ENCODE results near the gene CYP46A1.
A peak's percentile ranks its signal among the peaks of the same experiment; 100 is the strongest.

Gene CYP46A1

GRCh38 chr14:99679996-99680395, 4.1 kb upstream of the CYP46A1 start:
- TF ChIP-seq CTCF (IDR thresholded peaks at IDR 0.05; ENCODE audit: extremely low read depth, missing control alignments), result no peak
- no peak for DNase-seq (ENCODE audit: low spot score)

GRCh38 chr14:99681101-99681831, 2.8 kb upstream of the CYP46A1 start:
- no peak for TF ChIP-seq CTCF (IDR thresholded peaks at IDR 0.05; ENCODE audit: extremely low read depth, missing control alignments)
- no peak for DNase-seq (ENCODE audit: low spot score)

- no peak for DNase-seq (ENCODE audit: low spot score)
- no peak for TF ChIP-seq CTCF (IDR thresholded peaks at IDR 0.05; ENCODE audit: extremely low read depth, missing control alignments)
These were observed 2.3 kb upstream of the CYP46A1 start for GRCh38 chr14:99681832-99682148.

GRCh38 chr14:99682809-99683618, 1.1 kb upstream of the CYP46A1 start:
- peak; percentile 95 for TF ChIP-seq CTCF (IDR thresholded peaks at IDR 0.05; ENCODE audit: extremely low read depth, missing control alignments)
- DNase-seq (ENCODE audit: low spot score), result peak; percentile 88

- DNase-seq (ENCODE audit: low spot score), result no peak
- TF ChIP-seq CTCF (IDR thresholded peaks at IDR 0.05; ENCODE audit: extremely low read depth, missing control alignments), result no peak
These were observed 374 bp downstream of the CYP46A1 start for GRCh38 chr14:99684410-99684934.

GRCh38 chr14:99685151-99685591, 1.1 kb downstream of the CYP46A1 start:
- TF ChIP-seq CTCF (IDR thresholded peaks at IDR 0.05; ENCODE audit: extremely low read depth, missing control alignments), result no peak
- DNase-seq (ENCODE audit: low spot score), result no peak

GRCh38 chr14:99685596-99685995, 1.5 kb downstream of the CYP46A1 start:
- TF ChIP-seq CTCF (IDR thresholded peaks at IDR 0.05; ENCODE audit: extremely low read depth, missing control alignments), result no peak

More at GRCh38 chr14:99685596-99685995, 1.5 kb downstream of the CYP46A1 start:
- no peak for DNase-seq (ENCODE audit: low spot score)

Measured in GM20000 (cell line).